Gastrocnemius medialis (tissue), 4 donors: ENCODE results near the gene ABCA8. TPM values are rescaled to one million over a fixed set of nuclear protein-coding genes. Genes with fewer than 3 reads are reported as not detected.

Source experiments
- ATAC-seq, 2 donors: fragments of 150-250 bp; one replicate each; pipeline ENCODE4 v1.9.1; 2016
- DNase-seq, 2 donors: peaks; one replicate each; pipeline ENCODE4 v3.0.0-alpha.2; 2019
- H3K27ac ChIP-seq, 4 donors: fragments of 200-600 bp; sonication (generic); 1 replicate in 1 of 4; 2 replicates in 3 of 4; pipeline ENCODE4 v1.5.1; 2016 to 2018; ENCODE audit warnings: mild to moderate bottlenecking in 2 of 4, moderate library complexity in 1 of 4
- H3K27me3 ChIP-seq, 3 donors: fragments of 200-600 bp; sonication (generic) in 2 of 3; 1 replicate in 1 of 3; 2 replicates in 2 of 3; pipeline versions ENCODE4 v1.5.1 to v1.6.0; 2016 to 2019; ENCODE audit warnings: mild to moderate bottlenecking in 1 of 3, moderate library complexity in 1 of 3
- H3K36me3 ChIP-seq, 2 donors: fragments of 200-600 bp; sonication (generic) in 1 of 2; one replicate each; pipeline ENCODE4 v1.5.1; 2017 to 2018
- H3K4me1 ChIP-seq, 2 donors: fragments of 200-600 bp; sonication (generic) in 1 of 2; one replicate each; pipeline ENCODE4 v1.5.1; 2016 to 2017; ENCODE audit warnings: mild to moderate bottlenecking in 2 of 2
- H3K4me3 ChIP-seq, 4 donors: fragments of 200-600 bp; sonication (generic) in 3 of 4; 1 replicate in 1 of 4; 2 replicates in 3 of 4; pipeline ENCODE4 v1.5.1; 2016 to 2019; ENCODE audit warnings: mild to moderate bottlenecking in 2 of 4
- H3K9me3 ChIP-seq, 3 donors: fragments of 200-600 bp; sonication (generic) in 2 of 3; 1 replicate in 1 of 3; 2 replicates in 2 of 3; pipeline ENCODE4 v1.5.1; 2016 to 2019
- POLR2A ChIP-seq, 2 donors: fragments of 450-650 bp; IDR thresholded peaks; one replicate each; pipeline ENCODE4 v1.6.1; 2017; ENCODE audit warnings: antibody characterized with exemption in 2 of 2, mild to moderate bottlenecking in 2 of 2, moderate library complexity in 2 of 2
- in situ Hi-C, 4 donors: fragments of 200-750 bp; cut with MboI; loops; one replicate each; pipeline versions ENCODE4 v1.15.0 to v1.8.0; 2017; ENCODE audit warnings: low sequenced_read_pairs in 4 of 4
- intact Hi-C: fragments of 100-400 bp; cut with DNase I; formaldehyde crosslinking; loops from one replicate; pipeline ENCODE4 v1.15.1; 2023; ENCODE audit warnings: low total_unique reads
- total RNA-seq, 4 donors: library from RNA; depleted of rRNA; stranded (reverse); fragments of >200 nt; gene quantifications; one replicate each; pipeline versions ENCODE4 v1.1.0 to v1.2.3, GENCODE V29; 2016
- TF ChIP-seq, protein P1 (sequence below), 5 experiments: fragments of 450-650 bp in 3 of 5; fragments of 200-600 bp in 2 of 5; sonication (generic) in 2 of 5; IDR thresholded peaks in 4 of 5; conservative IDR thresholded peaks in 1 of 5; 1 replicate in 4 of 5; 2 replicates in 1 of 5; pipeline ENCODE4 v1.5.1; 2016 to 2019; ENCODE audit warnings: antibody characterized with exemption in 5 of 5, mild to moderate bottlenecking in 3 of 5, moderate library complexity in 3 of 5

ABCA8 gene
- total RNA-seq, 4 donors from 2014 or later: 8.4 to 24.9 (median 21.7) TPM

DNA sequence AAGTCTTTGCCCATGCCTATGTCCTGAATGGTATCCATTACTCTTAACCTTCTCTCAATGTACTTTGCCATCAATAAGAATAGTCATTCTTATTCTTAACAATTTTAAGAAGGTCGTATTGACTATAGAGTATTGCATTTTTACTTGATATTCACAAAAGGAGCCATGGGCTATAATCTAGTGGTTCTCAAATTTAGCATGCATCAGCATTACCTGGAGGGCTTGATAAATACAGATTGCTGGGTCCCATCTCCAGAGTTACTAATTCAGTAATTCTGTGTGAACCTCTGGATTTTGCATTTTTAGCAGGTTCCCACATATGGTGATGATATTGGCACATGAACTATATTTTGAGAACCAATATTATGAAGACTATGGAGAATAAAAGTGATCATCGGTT lies 89.6 kb downstream of the ABCA8 start:
- Histone ChIP-seq H3K27me3 (no peaks in the 10 kb centered on the region), H3K4me1 (no peaks in the 10 kb centered on the region), H3K4me3 (no peak overlapping the region), H3K27ac (no peak overlapping the region), H3K9me3 (no peaks in the 10 kb centered on the region), H3K36me3 (no peaks in the 10 kb centered on the region)
- ATAC-seq (no peak), DNase-seq (no peak)
- in situ Hi-C loops: no loop called here
- intact Hi-C loops: no loop called here
- TF ChIP-seq POLR2A (IDR thresholded peaks at IDR 0.05): no peak
- TF ChIP-seq, protein P1, sequence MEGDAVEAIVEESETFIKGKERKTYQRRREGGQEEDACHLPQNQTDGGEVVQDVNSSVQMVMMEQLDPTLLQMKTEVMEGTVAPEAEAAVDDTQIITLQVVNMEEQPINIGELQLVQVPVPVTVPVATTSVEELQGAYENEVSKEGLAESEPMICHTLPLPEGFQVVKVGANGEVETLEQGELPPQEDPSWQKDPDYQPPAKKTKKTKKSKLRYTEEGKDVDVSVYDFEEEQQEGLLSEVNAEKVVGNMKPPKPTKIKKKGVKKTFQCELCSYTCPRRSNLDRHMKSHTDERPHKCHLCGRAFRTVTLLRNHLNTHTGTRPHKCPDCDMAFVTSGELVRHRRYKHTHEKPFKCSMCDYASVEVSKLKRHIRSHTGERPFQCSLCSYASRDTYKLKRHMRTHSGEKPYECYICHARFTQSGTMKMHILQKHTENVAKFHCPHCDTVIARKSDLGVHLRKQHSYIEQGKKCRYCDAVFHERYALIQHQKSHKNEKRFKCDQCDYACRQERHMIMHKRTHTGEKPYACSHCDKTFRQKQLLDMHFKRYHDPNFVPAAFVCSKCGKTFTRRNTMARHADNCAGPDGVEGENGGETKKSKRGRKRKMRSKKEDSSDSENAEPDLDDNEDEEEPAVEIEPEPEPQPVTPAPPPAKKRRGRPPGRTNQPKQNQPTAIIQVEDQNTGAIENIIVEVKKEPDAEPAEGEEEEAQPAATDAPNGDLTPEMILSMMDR (IDR thresholded peaks at IDR 0.05 in 4 of 5, conservative IDR thresholded peaks at IDR 0.05 in 1 of 5): no peak

GRCh38 chr17:68863091-68863652 lies 92.0 kb downstream of the ABCA8 start:
- TF ChIP-seq, protein P1 (IDR thresholded peaks at IDR 0.05 in 4 of 5, conservative IDR thresholded peaks at IDR 0.05 in 1 of 5): no peak
- no peak for TF ChIP-seq POLR2A (IDR thresholded peaks at IDR 0.05)
- H3K9me3 ChIP-seq: no peaks in the 10 kb centered on the region
- in situ Hi-C loops (no loop called here), intact Hi-C loops (no loop called here)
- no peaks in the 10 kb centered on the region for H3K4me1 ChIP-seq
- no peaks in the 10 kb centered on the region for H3K27me3 ChIP-seq
- no peak overlapping the region for H3K27ac ChIP-seq
- H3K4me3 ChIP-seq: no peak overlapping the region
- ATAC-seq: no peak
- no peak for DNase-seq
- no peaks in the 10 kb centered on the region for H3K36me3 ChIP-seq

DNA sequence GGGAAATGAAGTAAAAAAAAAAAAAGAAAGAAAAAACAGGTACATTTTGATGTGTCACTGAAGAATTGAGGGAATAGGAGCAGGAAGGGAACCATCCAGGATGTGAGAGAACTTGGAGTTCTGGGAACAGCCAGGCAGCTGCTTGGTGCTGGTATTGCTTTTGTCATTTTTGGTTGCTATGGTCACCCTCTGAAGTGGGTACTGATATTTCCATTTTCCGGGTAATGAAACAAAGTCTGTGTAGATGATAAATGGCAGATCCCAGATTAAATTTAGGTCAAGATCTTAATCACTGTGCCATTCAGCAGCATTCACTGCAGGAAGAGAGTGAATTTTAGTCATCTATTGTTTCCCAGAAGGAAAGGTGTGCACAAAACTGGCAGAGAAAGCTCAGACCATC lies 93.6 kb downstream of the ABCA8 start:
- no peak overlapping the region for H3K4me3 ChIP-seq
- H3K4me1 ChIP-seq: no peaks in the 10 kb centered on the region
- in situ Hi-C loops (no loop called here), intact Hi-C loops (no loop called here)
- no peaks in the 10 kb centered on the region for H3K27me3 ChIP-seq
- H3K27ac ChIP-seq: no peak overlapping the region
- no peak for TF ChIP-seq POLR2A (IDR thresholded peaks at IDR 0.05)
- TF ChIP-seq, protein P1 (IDR thresholded peaks at IDR 0.05 in 4 of 5, conservative IDR thresholded peaks at IDR 0.05 in 1 of 5): no peak
- DNase-seq (no peak), ATAC-seq (no peak)
- H3K9me3 ChIP-seq: no peaks in the 10 kb centered on the region
- H3K36me3 ChIP-seq: no peaks in the 10 kb centered on the region

DNA sequence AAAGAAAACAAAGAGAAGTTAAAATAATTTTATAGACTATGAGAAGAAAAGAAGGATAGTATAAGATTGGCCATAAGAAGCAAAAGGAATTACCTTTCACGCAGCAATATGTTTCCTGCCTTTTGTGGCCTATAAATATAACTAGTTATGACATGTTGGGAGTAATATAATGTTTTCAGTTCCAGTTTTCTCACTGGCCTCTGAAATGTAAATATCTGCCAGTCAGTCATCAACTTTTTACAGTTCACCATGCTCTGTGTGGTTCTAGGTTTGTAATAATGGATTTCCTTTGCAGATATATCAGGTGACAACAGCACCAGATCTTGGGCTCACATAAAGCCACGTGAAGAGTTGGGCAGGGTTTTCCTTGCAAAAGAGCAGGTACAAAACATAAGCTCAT lies 94.3 kb downstream of the ABCA8 start:
- intact Hi-C loops (no loop called here), in situ Hi-C loops (no loop called here)
- H3K9me3 ChIP-seq: no peaks in the 10 kb centered on the region
- H3K27me3 ChIP-seq: no peaks in the 10 kb centered on the region
- H3K27ac ChIP-seq: no peak overlapping the region
- no peaks in the 10 kb centered on the region for H3K4me1 ChIP-seq
- ATAC-seq (no peak), DNase-seq (no peak)
- TF ChIP-seq, protein P1 (IDR thresholded peaks at IDR 0.05 in 4 of 5, conservative IDR thresholded peaks at IDR 0.05 in 1 of 5): no peak
- no peak for TF ChIP-seq POLR2A (IDR thresholded peaks at IDR 0.05)
- H3K36me3 ChIP-seq: no peaks in the 10 kb centered on the region
- no peak overlapping the region for H3K4me3 ChIP-seq

DNA sequence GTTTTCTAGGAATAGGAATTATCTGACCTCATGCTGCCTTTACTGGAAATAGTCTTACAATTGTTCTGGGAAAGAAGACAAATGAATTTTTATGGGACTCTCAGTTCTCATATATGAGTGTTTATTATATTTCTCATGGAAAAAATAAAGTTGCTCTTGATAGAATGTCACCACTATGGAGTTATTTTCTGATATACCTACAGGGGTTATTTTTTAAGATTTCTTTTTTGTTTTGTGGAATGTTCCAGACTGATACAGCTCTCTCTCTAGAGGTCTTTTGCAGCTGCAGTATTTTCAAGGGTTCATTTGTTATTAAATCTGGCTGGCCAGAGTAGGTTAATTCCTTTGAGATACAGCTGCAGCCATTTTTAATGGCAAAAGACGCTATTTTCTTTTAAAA lies 100.7 kb downstream of the ABCA8 start:
- Histone ChIP-seq H3K36me3 (no peaks in the 10 kb centered on the region), H3K4me1 (no peaks in the 10 kb centered on the region), H3K4me3 (no peak overlapping the region), H3K9me3 (no peaks in the 10 kb centered on the region), H3K27ac (no peak overlapping the region), H3K27me3 (no peaks in the 10 kb centered on the region)
- DNase-seq (no peak), ATAC-seq (no peak)
- intact Hi-C loops (no loop called here), in situ Hi-C loops (no loop called here)
- no peak for TF ChIP-seq POLR2A (IDR thresholded peaks at IDR 0.05)
- TF ChIP-seq, protein P1 (IDR thresholded peaks at IDR 0.05 in 4 of 5, conservative IDR thresholded peaks at IDR 0.05 in 1 of 5): no peak
